SK-N-MC (cell line): ENCODE data around the gene MADD.
"Not testable (repeated sequence)": the region's sequence is repeated elsewhere in the genome, so short reads cannot be mapped to it uniquely, and the experiment has no call there.

ENCODE experiments used
- DNase-seq: peaks from one replicate; pipeline ENCODE4 v3.0.0-alpha.2; 2011; ENCODE audit warnings: low read depth, low spot score
- H3K27ac ChIP-seq: fragments of 200-600 bp; sonication (generic); 2 replicates; pipeline ENCODE4 v1.5.1; 2016; ENCODE audit warnings: mixed run types
- H3K36me3 ChIP-seq: fragments of 200-600 bp; sonication (generic); 2 replicates; pipeline ENCODE4 v1.6.1; 2017; ENCODE audit warnings: antibody characterized with exemption, low read length, mixed read lengths; ENCODE audit not compliant: insufficient read depth
- H3K4me3 ChIP-seq: fragments of 200-600 bp; sonication (generic); 2 replicates; pipeline ENCODE4 v1.5.1; 2016
- H3K9ac ChIP-seq: fragments of 200-600 bp; sonication (generic); 2 replicates; pipeline ENCODE4 v1.8.0; 2017; ENCODE audit warnings: mixed run types, mixed read lengths; ENCODE audit not compliant: insufficient read length
- H3K9me3 ChIP-seq: fragments of 200-600 bp; sonication (generic); 2 replicates; pipeline ENCODE4 v1.6.1; 2017; ENCODE audit warnings: low read depth, mild to moderate bottlenecking, antibody characterized with exemption, low read length, moderate library complexity, mixed read lengths
- EZH2 ChIP-seq: fragments of 200-600 bp; sonication (generic); IDR thresholded peaks from one replicate; pipeline ENCODE4 v1.6.1; 2017; ENCODE audit warnings: antibody characterized with exemption
- FOXP2 ChIP-seq: optimal IDR thresholded peaks from 2 replicates; pipeline ENCODE3; 2011; ENCODE audit warnings: mild to moderate bottlenecking, moderate library complexity; ENCODE audit not compliant: insufficient read depth; ENCODE audit errors: extremely low read length, control extremely low read depth
- POLR2AphosphoS5 ChIP-seq: IDR thresholded peaks from 2 replicates; pipeline ENCODE4 v1.6.1; 2012; ENCODE audit warnings: mild to moderate bottlenecking, low read depth, low read length, borderline replicate concordance

Gene MADD

GRCh38 chr11:47332303-47332711 is 62.4 kb downstream of the MADD start:
- no peak for TF ChIP-seq EZH2
- no peak for TF ChIP-seq POLR2AphosphoS5
- no peak for TF ChIP-seq FOXP2
- no peak overlapping the region for H3K4me3 ChIP-seq
- no peak for DNase-seq
- no peak overlapping the region for H3K9ac ChIP-seq
- H3K9me3 ChIP-seq, result no peaks in the 10 kb centered on the region
- H3K36me3 ChIP-seq, result 0 out of 2 replicates have a peak, but pooled peaks cover 5% of the 10 kb centered on the region
- no peak overlapping the region for H3K27ac ChIP-seq

DNA sequence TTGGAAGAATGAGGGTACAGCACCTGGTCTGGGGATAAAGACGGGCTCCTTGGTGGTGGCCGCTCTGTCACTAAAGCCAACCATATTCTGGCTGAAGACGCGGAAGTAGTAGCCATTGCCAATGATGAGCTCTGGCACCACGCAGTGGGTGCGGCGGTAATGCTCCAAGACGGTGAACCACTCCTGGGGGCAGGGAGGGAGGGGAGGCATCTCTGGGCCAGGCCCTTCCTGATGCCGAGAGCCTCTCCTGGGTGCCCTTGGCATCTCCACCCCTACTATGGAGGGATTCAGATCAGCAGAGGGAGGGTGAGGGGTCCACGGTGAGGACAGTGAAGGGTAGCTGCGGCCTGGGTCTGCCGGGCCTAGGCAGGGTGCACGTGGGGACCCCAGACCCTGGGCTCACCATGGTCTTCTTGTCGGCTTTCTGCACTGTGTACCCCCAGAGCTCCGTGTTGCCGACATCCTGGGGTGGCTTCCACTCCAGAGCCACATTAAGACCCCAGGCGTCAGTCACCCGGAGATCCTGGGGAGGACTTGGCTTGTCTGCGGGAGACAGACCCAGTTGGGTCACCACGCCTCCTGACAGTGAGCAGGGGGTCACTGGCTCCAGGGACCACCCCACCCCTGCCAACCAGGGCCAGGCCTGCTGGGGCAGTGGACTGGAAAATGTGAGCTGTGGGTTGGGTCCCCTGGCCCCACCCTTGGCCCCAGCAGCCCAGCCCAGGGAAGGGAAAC is 63.0 kb downstream of the MADD start:
- DNase-seq, result no peak
- H3K27ac ChIP-seq, result no peak overlapping the region
- no peaks in the 10 kb centered on the region for H3K9me3 ChIP-seq
- H3K4me3 ChIP-seq, result no peak overlapping the region
- TF ChIP-seq FOXP2 (no peak), POLR2AphosphoS5 (no peak), EZH2 (no peak)
- H3K36me3 ChIP-seq, result 0 out of 2 replicates have a peak, but pooled peaks cover 5% of the 10 kb centered on the region
- H3K9ac ChIP-seq, result no peak overlapping the region

GRCh38 chr11:47333526-47333845 is 63.6 kb downstream of the MADD start:
- DNase-seq, result no peak
- Histone ChIP-seq H3K4me3 (no peak overlapping the region), H3K9me3 (no peaks in the 10 kb centered on the region), H3K27ac (no peak overlapping the region), H3K9ac (no peak overlapping the region), H3K36me3 (no peaks in the 10 kb centered on the region)
- no peak for TF ChIP-seq POLR2AphosphoS5
- TF ChIP-seq EZH2, result no peak
- no peak for TF ChIP-seq FOXP2

DNA sequence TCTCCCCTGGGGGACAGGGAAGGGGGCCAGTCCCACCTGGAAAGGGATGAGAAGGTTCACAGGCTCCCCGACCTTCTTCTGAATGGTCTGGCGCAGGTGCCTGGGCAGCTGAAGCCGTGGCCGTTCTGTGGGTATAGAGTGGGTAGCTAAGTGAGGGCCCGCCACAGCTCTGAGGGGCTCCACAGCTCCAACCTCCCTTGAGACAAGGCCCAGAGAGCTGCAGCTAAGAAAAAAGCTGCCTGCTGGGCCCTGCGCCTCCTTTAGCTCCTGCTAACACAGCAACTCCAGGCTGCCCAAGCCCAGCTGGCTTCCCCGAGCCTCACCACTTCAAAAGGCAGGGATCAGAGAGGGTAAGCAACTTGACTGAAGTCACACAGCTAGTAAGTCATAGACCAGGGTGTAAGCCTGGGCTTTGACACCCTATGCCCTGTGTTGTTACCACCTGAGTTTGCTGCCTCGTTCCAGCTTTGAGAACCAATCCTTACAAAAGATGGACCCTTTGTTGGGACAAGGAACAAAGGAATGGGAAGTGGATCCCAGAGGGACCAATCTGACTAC is 64.0 kb downstream of the MADD start:
- H3K9ac ChIP-seq, result no peak overlapping the region
- no peaks in the 10 kb centered on the region for H3K9me3 ChIP-seq
- no peak overlapping the region for H3K4me3 ChIP-seq
- no peak overlapping the region for H3K27ac ChIP-seq
- TF ChIP-seq FOXP2 (no peak), EZH2 (no peak), POLR2AphosphoS5 (no peak)
- DNase-seq, result no peak
- H3K36me3 ChIP-seq, result no peaks in the 10 kb centered on the region

DNA sequence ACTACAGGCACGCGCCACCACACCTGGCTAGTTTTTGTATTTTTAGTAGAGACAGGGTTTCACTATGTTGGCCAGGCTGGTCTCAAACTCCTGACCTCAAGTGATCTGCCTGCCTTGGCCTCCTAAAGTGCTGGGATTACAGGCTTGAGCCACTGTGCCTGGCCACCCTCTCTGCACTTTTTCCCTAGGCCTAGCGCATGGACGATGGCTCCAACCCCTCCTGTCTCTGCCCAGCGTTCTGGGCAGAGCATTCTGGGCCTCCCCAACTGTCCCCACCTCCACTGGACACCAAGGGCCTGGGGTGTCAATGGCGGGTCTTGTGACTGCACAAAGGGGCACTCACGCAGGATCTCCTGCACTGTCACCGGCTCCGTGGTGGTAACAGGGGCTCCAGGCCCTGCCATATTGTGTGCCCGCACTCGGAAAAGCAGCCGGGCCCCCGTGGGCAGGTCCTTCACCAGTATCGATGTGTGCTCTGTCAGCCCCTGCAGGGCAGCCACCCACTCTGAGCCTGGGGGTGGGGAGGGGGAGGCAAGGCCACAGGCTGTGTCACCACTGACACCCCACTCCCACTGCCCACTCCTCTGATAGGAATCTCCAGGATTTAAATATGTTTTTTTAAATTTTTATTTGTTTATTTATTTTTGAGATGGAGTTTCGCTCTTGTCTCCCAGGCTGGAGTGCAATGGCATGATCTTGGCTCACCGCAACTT is 64.9 kb downstream of the MADD start:
- not testable (repeated sequence) for H3K27ac ChIP-seq, H3K4me3 ChIP-seq, H3K9ac ChIP-seq, H3K9me3 ChIP-seq, H3K36me3 ChIP-seq, DNase-seq

DNA sequence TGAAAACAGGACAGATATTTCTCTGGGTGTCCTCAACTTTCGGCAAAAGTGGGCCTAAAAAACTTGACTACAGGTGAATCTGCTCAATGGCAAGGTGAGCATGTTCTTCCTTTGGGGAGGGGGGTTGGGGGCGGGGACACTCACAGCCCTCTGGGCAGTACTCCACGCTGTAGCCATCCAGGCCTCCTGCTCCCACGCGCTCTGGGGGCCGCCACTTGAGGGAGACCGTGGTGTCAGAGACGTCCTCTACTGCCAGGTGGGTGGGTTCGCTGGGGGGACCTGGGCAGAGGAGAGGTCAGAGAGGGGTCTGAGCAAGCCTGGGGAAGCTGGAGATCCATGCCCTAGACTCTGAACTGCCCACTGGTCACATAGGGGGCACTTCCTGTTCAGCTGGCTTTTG is 65.8 kb downstream of the MADD start:
- Histone ChIP-seq H3K9ac (no peak overlapping the region), H3K27ac (no peak overlapping the region), H3K36me3 (no peaks in the 10 kb centered on the region), H3K9me3 (no peaks in the 10 kb centered on the region), H3K4me3 (no peak overlapping the region)
- TF ChIP-seq EZH2 (no peak), FOXP2 (no peak), POLR2AphosphoS5 (no peak)
- no peak for DNase-seq

GRCh38 chr11:47336595-47336994 is 66.7 kb downstream of the MADD start:
- no peak for DNase-seq
- no peak for TF ChIP-seq EZH2
- H3K36me3 ChIP-seq, result no peaks in the 10 kb centered on the region
- H3K4me3 ChIP-seq, result no peak overlapping the region
- no peaks in the 10 kb centered on the region for H3K9me3 ChIP-seq
- no peak overlapping the region for H3K27ac ChIP-seq
- no peak overlapping the region for H3K9ac ChIP-seq

GRCh38 chr11:47337229-47337924 is 67.4 kb downstream of the MADD start:
- DNase-seq, result no peak
- Histone ChIP-seq H3K27ac (no peak overlapping the region), H3K9ac (no peak overlapping the region), H3K4me3 (no peak overlapping the region), H3K9me3 (no peaks in the 10 kb centered on the region), H3K36me3 (no peaks in the 10 kb centered on the region)
- TF ChIP-seq POLR2AphosphoS5 (no peak), EZH2 (no peak), FOXP2 (no peak)
